Glomerular visceral epithelial cell (primary cell): ENCODE measurements around the gene PLRG1.
"Not testable (repeated sequence)": the region's sequence is repeated elsewhere in the genome, so short reads cannot be mapped to it uniquely, and the experiment has no call there.

ENCODE experiments used
- DNase-seq: peaks from one replicate; pipeline ENCODE4 v3.0.0-alpha.2; 2016; ENCODE audit errors: extremely low spot score

PLRG1 gene

GRCh38 chr4:154549894-154550790 is at the start of gene PLRG1:
PLRG1 (minus strand) TSS chr4:154550400; CDS start chr4:154550308, 92 bp downstream.
- DNase-seq: peak; percentile 96

- no peak for DNase-seq
These were observed 47.9 kb upstream of the PLRG1 start for GRCh38 chr4:154597798-154598774.

GRCh38 chr4:154597281-154597680 is 47.1 kb upstream of the PLRG1 start:
- DNase-seq: not testable (repeated sequence)

- peak; percentile 9 for DNase-seq
These were observed 45.6 kb upstream of the PLRG1 start for GRCh38 chr4:154595807-154596206.

GRCh38 chr4:154594343-154594742 is 44.1 kb upstream of the PLRG1 start:
- not testable (repeated sequence) for DNase-seq

GRCh38 chr4:154593868-154594267 is 43.7 kb upstream of the PLRG1 start:
- no peak for DNase-seq

- no peak for DNase-seq
These were observed 41.7 kb upstream of the PLRG1 start for GRCh38 chr4:154591890-154592289.

GRCh38 chr4:154590329-154591006 is 40.3 kb upstream of the PLRG1 start, which contains the start of gene FGA:
FGA (minus strand) TSS chr4:154590742; CDS start chr4:154590687, 55 bp downstream.
- DNase-seq: no peak

- DNase-seq: no peak
These were observed 39.3 kb upstream of the PLRG1 start for GRCh38 chr4:154589296-154590197.

- DNase-seq: no peak
These were observed 38.0 kb upstream of the PLRG1 start for GRCh38 chr4:154588198-154588597.

GRCh38 chr4:154586296-154587033 is 36.3 kb upstream of the PLRG1 start:
- DNase-seq: no peak

GRCh38 chr4:154585369-154586018 is 35.3 kb upstream of the PLRG1 start:
- DNase-seq: no peak

GRCh38 chr4:154584259-154584658 is 34.1 kb upstream of the PLRG1 start:
- DNase-seq: no peak

GRCh38 chr4:154583677-154584076 is 33.5 kb upstream of the PLRG1 start:
- DNase-seq: no peak

- no peak for DNase-seq
These were observed 33.0 kb upstream of the PLRG1 start for GRCh38 chr4:154583230-154583629.

- DNase-seq: no peak
These were observed 32.5 kb upstream of the PLRG1 start for GRCh38 chr4:154582723-154583122.

GRCh38 chr4:154579927-154580326 is 29.7 kb upstream of the PLRG1 start:
- no peak for DNase-seq

- no peak for DNase-seq
These were observed 28.7 kb upstream of the PLRG1 start for GRCh38 chr4:154578919-154579318.

- no peak for DNase-seq
These were observed 27.1 kb upstream of the PLRG1 start for GRCh38 chr4:154577324-154577723.
